Stimulated activated CD4-positive, alpha-beta T cell treated with anti-CD3 and anti-CD28 coated beads, Interleukin-15, amount 100 ng/mL, for 24 hours (primary cell): ENCODE results near the gene DHRS11.
A peak's percentile ranks its signal among the peaks of the same experiment; 100 is the strongest.

ENCODE experiments used
- DNase-seq: peaks from one replicate; pipeline ENCODE4 v3.0.0-alpha.2; 2020

The DHRS11 gene

GRCh38 chr17:36616061-36617029, 24.7 kb downstream of the DHRS11 start:
- no peak for DNase-seq

GRCh38 chr17:36617773-36618172, 26.1 kb downstream of the DHRS11 start:
- no peak for DNase-seq

GRCh38 chr17:36623281-36623680, 31.6 kb downstream of the DHRS11 start:
- no peak for DNase-seq

GRCh38 chr17:36625188-36625587, 33.5 kb downstream of the DHRS11 start:
- DNase-seq: no peak

- DNase-seq: no peak
These were observed 35.4 kb downstream of the DHRS11 start for GRCh38 chr17:36627101-36627500.

GRCh38 chr17:36628576-36628975, 36.9 kb downstream of the DHRS11 start:
- no peak for DNase-seq

GRCh38 chr17:36629252-36629847, 37.7 kb downstream of the DHRS11 start:
- peak; percentile 83 for DNase-seq

- no peak for DNase-seq
These were observed 38.4 kb downstream of the DHRS11 start for GRCh38 chr17:36629970-36630502.

GRCh38 chr17:36631022-36631421, 39.3 kb downstream of the DHRS11 start:
- no peak for DNase-seq

GRCh38 chr17:36632916-36633771, 41.5 kb downstream of the DHRS11 start:
- DNase-seq: no peak

GRCh38 chr17:36640346-36640745, 48.7 kb downstream of the DHRS11 start:
- no peak for DNase-seq

GRCh38 chr17:36640836-36641235, 49.2 kb downstream of the DHRS11 start:
- DNase-seq: no peak

- DNase-seq: peak; percentile 11
These were observed 49.7 kb downstream of the DHRS11 start for GRCh38 chr17:36641331-36641876.

- peak; percentile 31 for DNase-seq
These were observed 50.5 kb downstream of the DHRS11 start for GRCh38 chr17:36641877-36642845.

- no peak for DNase-seq
These were observed 51.5 kb downstream of the DHRS11 start for GRCh38 chr17:36643086-36643685.

GRCh38 chr17:36645422-36645821, 53.7 kb downstream of the DHRS11 start:
- DNase-seq: no peak

- DNase-seq: no peak
These were observed 56.0 kb downstream of the DHRS11 start for GRCh38 chr17:36647636-36648035.

- DNase-seq: no peak
These were observed 58.6 kb downstream of the DHRS11 start for GRCh38 chr17:36650096-36650775.
